ENCODE results near the gene CERK. TPM values are rescaled to one million over a fixed set of nuclear protein-coding genes. Genes with fewer than 3 reads are reported as not detected.

CERK gene
- total RNA-seq, 1 experiment from 2014 or later: 87.7 TPM

GRCh38 chr22:46669201-46669600 is 68.9 kb downstream of the CERK start:
- Histone ChIP-seq H3K27me3 (no peaks in the 10 kb centered on the region), H3K4me1 (no peaks in the 10 kb centered on the region), H3K4me3 (no peak overlapping the region), H3K27ac (no peak overlapping the region), H3K36me3 (no peaks in the 10 kb centered on the region), H3K9me3 (replicated peaks) (no peaks in the 10 kb centered on the region)
- DNase-seq: no peak

GRCh38 chr22:46668116-46668515 is 69.9 kb downstream of the CERK start:
- no peak for DNase-seq
- Histone ChIP-seq H3K4me1 (no peaks in the 10 kb centered on the region), H3K9me3 (replicated peaks) (no peaks in the 10 kb centered on the region), H3K27ac (no peak overlapping the region), H3K4me3 (no peak overlapping the region), H3K36me3 (no peaks in the 10 kb centered on the region), H3K27me3 (no peaks in the 10 kb centered on the region)

- H3K27ac ChIP-seq: no peak overlapping the region
- H3K4me1 ChIP-seq: no peaks in the 10 kb centered on the region
- H3K36me3 ChIP-seq: no peaks in the 10 kb centered on the region
- no peak for DNase-seq
- H3K4me3 ChIP-seq: no peak overlapping the region
- H3K27me3 ChIP-seq: no peaks in the 10 kb centered on the region
- no peaks in the 10 kb centered on the region for H3K9me3 ChIP-seq (replicated peaks)
Observed at GRCh38 chr22:46667245-46667623, 70.8 kb downstream of the CERK start.

- no peak for DNase-seq
- Histone ChIP-seq H3K27me3 (no peaks in the 10 kb centered on the region), H3K27ac (no peak overlapping the region), H3K9me3 (replicated peaks) (no peaks in the 10 kb centered on the region), H3K4me3 (no peak overlapping the region), H3K4me1 (no peaks in the 10 kb centered on the region), H3K36me3 (no peaks in the 10 kb centered on the region)
Observed at GRCh38 chr22:46666577-46667244, 71.3 kb downstream of the CERK start.

GRCh38 chr22:46665751-46666280 is 72.2 kb downstream of the CERK start:
- Histone ChIP-seq H3K4me1 (peaks cover 5% of the 10 kb centered on the region), H3K4me3 (no peak overlapping the region), H3K9me3 (replicated peaks) (no peaks in the 10 kb centered on the region), H3K36me3 (no peaks in the 10 kb centered on the region), H3K27ac (no peak overlapping the region), H3K27me3 (no peaks in the 10 kb centered on the region)
- no peak for DNase-seq

GRCh38 chr22:46665151-46665695 is 72.8 kb downstream of the CERK start:
- no peaks in the 10 kb centered on the region for H3K27me3 ChIP-seq

GRCh38 chr22:46664301-46664855 is 73.7 kb downstream of the CERK start:
- Histone ChIP-seq H3K4me3 (no peak overlapping the region), H3K36me3 (no peaks in the 10 kb centered on the region), H3K4me1 (peaks cover 8% of the 10 kb centered on the region), H3K27me3 (no peaks in the 10 kb centered on the region), H3K27ac (no peak overlapping the region), H3K9me3 (replicated peaks) (no peaks in the 10 kb centered on the region)
- no peak for DNase-seq

More at GRCh38 chr22:46665151-46665695, 72.8 kb downstream of the CERK start:
- Histone ChIP-seq H3K27ac (no peak overlapping the region), H3K4me3 (no peak overlapping the region), H3K9me3 (replicated peaks) (no peaks in the 10 kb centered on the region), H3K36me3 (no peaks in the 10 kb centered on the region), H3K4me1 (peaks cover 8% of the 10 kb centered on the region)
- no peak for DNase-seq

- H3K9me3 ChIP-seq (replicated peaks): no peaks in the 10 kb centered on the region
- no peak overlapping the region for H3K27ac ChIP-seq
- H3K27me3 ChIP-seq: no peaks in the 10 kb centered on the region
- no peak for DNase-seq
- H3K36me3 ChIP-seq: no peaks in the 10 kb centered on the region
- peaks cover 8% of the 10 kb centered on the region for H3K4me1 ChIP-seq
- H3K4me3 ChIP-seq: no peak overlapping the region
Observed at GRCh38 chr22:46663436-46664100, 74.5 kb downstream of the CERK start.

- Histone ChIP-seq H3K36me3 (no peaks in the 10 kb centered on the region), H3K27me3 (no peaks in the 10 kb centered on the region), H3K27ac (no peak overlapping the region), H3K4me1 (peaks cover 8% of the 10 kb centered on the region), H3K9me3 (replicated peaks) (no peaks in the 10 kb centered on the region), H3K4me3 (no peak overlapping the region)
- DNase-seq: no peak
Observed at GRCh38 chr22:46663001-46663400, 75.1 kb downstream of the CERK start.

- H3K4me3 ChIP-seq: no peak overlapping the region
- H3K27ac ChIP-seq: no peak overlapping the region
- no peaks in the 10 kb centered on the region for H3K9me3 ChIP-seq (replicated peaks)
- H3K27me3 ChIP-seq: no peaks in the 10 kb centered on the region
- H3K36me3 ChIP-seq: no peaks in the 10 kb centered on the region
- peaks cover 8% of the 10 kb centered on the region for H3K4me1 ChIP-seq
- no peak for DNase-seq
Observed at GRCh38 chr22:46662226-46662625, 75.8 kb downstream of the CERK start.

GRCh38 chr22:46661221-46661851 is 76.7 kb downstream of the CERK start:
- Histone ChIP-seq H3K4me3 (no peak overlapping the region), H3K9me3 (replicated peaks) (no peaks in the 10 kb centered on the region), H3K4me1 (peaks cover 8% of the 10 kb centered on the region), H3K27ac (no peak overlapping the region), H3K36me3 (no peaks in the 10 kb centered on the region), H3K27me3 (no peaks in the 10 kb centered on the region)
- no peak for DNase-seq

GRCh38 chr22:46660604-46661201 is 77.3 kb downstream of the CERK start:
- no peak overlapping the region for H3K4me3 ChIP-seq
- peak; percentile 44 to 57 for DNase-seq
- no peaks in the 10 kb centered on the region for H3K27me3 ChIP-seq
- H3K36me3 ChIP-seq: no peaks in the 10 kb centered on the region
- H3K4me1 ChIP-seq: peaks cover 8% of the 10 kb centered on the region
- no peak overlapping the region for H3K27ac ChIP-seq
- no peaks in the 10 kb centered on the region for H3K9me3 ChIP-seq (replicated peaks)

GRCh38 chr22:46659791-46660186 is 78.3 kb downstream of the CERK start:
- H3K27me3 ChIP-seq: no peaks in the 10 kb centered on the region
- no peak overlapping the region for H3K4me3 ChIP-seq
- H3K9me3 ChIP-seq (replicated peaks): no peaks in the 10 kb centered on the region
- no peaks in the 10 kb centered on the region for H3K36me3 ChIP-seq
- DNase-seq: no peak
- H3K27ac ChIP-seq: no peak overlapping the region
- peaks cover 8% of the 10 kb centered on the region for H3K4me1 ChIP-seq

- Histone ChIP-seq H3K4me3 (no peak overlapping the region), H3K9me3 (replicated peaks) (no peaks in the 10 kb centered on the region), H3K4me1 (peaks cover 8% of the 10 kb centered on the region), H3K27me3 (no peaks in the 10 kb centered on the region), H3K36me3 (no peaks in the 10 kb centered on the region), H3K27ac (no peak overlapping the region)
- DNase-seq: no peak
Observed at GRCh38 chr22:46659059-46659790, 78.8 kb downstream of the CERK start.
